Osteoblast (primary cell): Measurements from ENCODE around the gene SHROOM3. TPM values are rescaled to one million over a fixed set of nuclear protein-coding genes. Genes with fewer than 3 reads are reported as not detected.

Experiments used
- DNase-seq: peaks from one replicate; pipeline ENCODE4 v3.0.0; 2011; ENCODE audit warnings: low spot score, mixed read lengths; ENCODE audit not compliant: insufficient read length; ENCODE audit errors: missing footprints
- H2AFZ ChIP-seq: 2 replicates; pipeline ENCODE4 v1.6.0; 2011; ENCODE audit warnings: mild to moderate bottlenecking, low read length
- H3K27ac ChIP-seq: 2 replicates; pipeline ENCODE4 v1.5.1; 2011; ENCODE audit warnings: mild to moderate bottlenecking, low read depth, low read length, moderate library complexity
- H3K27me3 ChIP-seq: 2 replicates; pipeline ENCODE4 v1.6.0; 2012; ENCODE audit warnings: mild to moderate bottlenecking, control low read depth, inconsistent platforms, low read length, moderate library complexity; ENCODE audit not compliant: insufficient read depth
- H3K36me3 ChIP-seq: 2 replicates; pipeline ENCODE4 v1.5.1; 2011; ENCODE audit warnings: mild to moderate bottlenecking, low read length, control low read depth, moderate library complexity; ENCODE audit not compliant: insufficient read depth
- H3K4me1 ChIP-seq: 2 replicates; pipeline ENCODE4 v1.5.1; 2011; ENCODE audit warnings: mild to moderate bottlenecking, low read length, control low read depth, moderate library complexity; ENCODE audit not compliant: insufficient read depth
- H3K4me2 ChIP-seq: 2 replicates; pipeline ENCODE4 v1.6.0; 2011; ENCODE audit warnings: mild to moderate bottlenecking, low read length; ENCODE audit not compliant: insufficient read depth
- H3K4me3 ChIP-seq: fragments of 200-600 bp; sonication (generic); 3 replicates; pipeline ENCODE4 v1.5.1; 2012; ENCODE audit warnings: mild to moderate bottlenecking, low read length, inconsistent platforms; ENCODE audit not compliant: insufficient read depth
- H3K79me2 ChIP-seq: 2 replicates; pipeline ENCODE4 v1.6.0; 2012; ENCODE audit warnings: mild to moderate bottlenecking, low read length, control low read depth, inconsistent platforms; ENCODE audit not compliant: insufficient read depth
- H3K9me3 ChIP-seq: 2 replicates; pipeline ENCODE4 v1.5.1; 2011; ENCODE audit warnings: low read depth, low read length, control low read depth
- H4K20me1 ChIP-seq: 2 replicates; pipeline ENCODE4 v1.6.0; 2012; ENCODE audit warnings: mild to moderate bottlenecking, low read length, control low read depth; ENCODE audit not compliant: insufficient read depth
- CTCF ChIP-seq: IDR thresholded peaks from 2 replicates; pipeline ENCODE4 v1.5.1; 2011; ENCODE audit warnings: mild to moderate bottlenecking, low read depth, low read length, moderate library complexity; ENCODE audit errors: extremely low read depth
- total RNA-seq: library from RNA; depleted of rRNA; stranded (reverse); fragments of >200 nt; gene quantifications from 2 replicates; pipeline ENCODE4 v1.2.3, GENCODE V29; 2012

SHROOM3 gene
- total RNA-seq, 1 donor: 9.8 TPM

GRCh38 chr4:76802236-76803021, 367.4 kb downstream of the SHROOM3 start:
- Histone ChIP-seq H4K20me1 (no peaks in the 10 kb centered on the region), H3K4me2 (no peak overlapping the region), H3K79me2 (no peaks in the 10 kb centered on the region), H3K9me3 (no peaks in the 10 kb centered on the region), H3K4me1 (peaks cover 13% of the 10 kb centered on the region), H2AFZ (no peak overlapping the region), H3K4me3 (no peak overlapping the region), H3K27me3 (no peaks in the 10 kb centered on the region), H3K27ac (peak overlapping the region; percentile 32), H3K36me3 (no peaks in the 10 kb centered on the region)
- no peak for DNase-seq
- TF ChIP-seq CTCF: no peak

- Histone ChIP-seq H3K4me1 (peaks cover 13% of the 10 kb centered on the region), H3K27me3 (no peaks in the 10 kb centered on the region), H3K27ac (peak overlapping the region; percentile 78), H3K4me3 (no peak overlapping the region), H3K9me3 (no peaks in the 10 kb centered on the region), H3K79me2 (no peaks in the 10 kb centered on the region), H4K20me1 (no peaks in the 10 kb centered on the region), H2AFZ (no peak overlapping the region), H3K36me3 (no peaks in the 10 kb centered on the region), H3K4me2 (peak overlapping the region; percentile 29)
- DNase-seq: peak; percentile 64
- TF ChIP-seq CTCF: no peak
These were observed 368.5 kb downstream of the SHROOM3 start for GRCh38 chr4:76803522-76803921.

- H3K4me1 ChIP-seq: peaks cover 13% of the 10 kb centered on the region
- H4K20me1 ChIP-seq: no peaks in the 10 kb centered on the region
- no peak overlapping the region for H2AFZ ChIP-seq
- DNase-seq: peak; percentile 78
- no peak overlapping the region for H3K4me3 ChIP-seq
- H3K79me2 ChIP-seq: no peaks in the 10 kb centered on the region
- peak overlapping the region; percentile 29 for H3K4me2 ChIP-seq
- peak overlapping the region; percentile 78 for H3K27ac ChIP-seq
- H3K9me3 ChIP-seq: no peaks in the 10 kb centered on the region
- no peaks in the 10 kb centered on the region for H3K27me3 ChIP-seq
- no peak for TF ChIP-seq CTCF
- H3K36me3 ChIP-seq: no peaks in the 10 kb centered on the region
These were observed 369.1 kb downstream of the SHROOM3 start for GRCh38 chr4:76804096-76804495.

- no peak for DNase-seq
- H3K4me1 ChIP-seq: peaks cover 18% of the 10 kb centered on the region
- no peak overlapping the region for H3K27ac ChIP-seq
- no peaks in the 10 kb centered on the region for H4K20me1 ChIP-seq
- no peaks in the 10 kb centered on the region for H3K27me3 ChIP-seq
- H3K9me3 ChIP-seq: no peaks in the 10 kb centered on the region
- no peak overlapping the region for H2AFZ ChIP-seq
- no peak overlapping the region for H3K4me2 ChIP-seq
- no peaks in the 10 kb centered on the region for H3K79me2 ChIP-seq
- H3K4me3 ChIP-seq: no peak overlapping the region
- no peaks in the 10 kb centered on the region for H3K36me3 ChIP-seq
- no peak for TF ChIP-seq CTCF
These were observed 371.3 kb downstream of the SHROOM3 start for GRCh38 chr4:76806346-76806745.
